Stimulated activated naive CD8-positive, alpha-beta T cell treated with anti-CD3 and anti-CD28 coated beads, Interleukin-15, Interleukin-2, amounts not matched to agents 100 ng/mL and 50 ng/mL, for 24 hours (primary cell): Measurements from ENCODE around the gene ANKRD31.
"Not testable (repeated sequence)": the region's sequence is repeated elsewhere in the genome, so short reads cannot be mapped to it uniquely, and the experiment has no call there.

ENCODE experiments used
- H3K27ac Mint-ChIP-seq: one replicate; pipeline ENCODE4 v1.8.0; 2021; ENCODE audit warnings: mild to moderate bottlenecking, mixed read lengths
- H3K27me3 Mint-ChIP-seq: one replicate; pipeline ENCODE4 v1.8.0; 2021; ENCODE audit warnings: mixed read lengths
- H3K36me3 Mint-ChIP-seq: one replicate; pipeline ENCODE4 v1.8.0; 2021; ENCODE audit warnings: low read depth, mixed read lengths
- H3K4me1 Mint-ChIP-seq: one replicate; pipeline ENCODE4 v1.8.0; 2021; ENCODE audit warnings: low read depth, mixed read lengths
- H3K4me3 Mint-ChIP-seq: one replicate; pipeline ENCODE4 v1.8.0; 2021; ENCODE audit warnings: mild to moderate bottlenecking, mixed read lengths
- H3K9me3 Mint-ChIP-seq: one replicate; pipeline ENCODE4 v1.8.0; 2021; ENCODE audit warnings: mixed read lengths

Gene ANKRD31

DNA sequence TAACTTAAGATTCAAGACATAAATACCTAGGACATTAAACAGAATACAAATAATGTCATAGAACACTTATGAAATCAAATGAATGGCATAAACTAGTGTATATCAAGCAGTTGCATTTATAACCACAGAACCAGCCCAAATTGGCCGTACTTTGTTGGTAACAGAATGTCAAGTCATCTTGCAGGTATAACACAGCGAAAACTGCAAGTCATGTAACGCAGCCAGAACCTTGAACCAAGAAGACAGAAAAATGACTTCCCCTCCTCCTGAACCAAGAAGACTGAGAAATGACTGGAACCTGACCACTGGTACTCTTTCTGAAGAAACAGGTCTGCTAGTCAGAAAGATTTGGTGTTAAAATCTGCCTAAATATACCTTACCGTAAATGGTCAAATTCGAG lies 38.9 kb downstream of the ANKRD31 start:
- Mint-ChIP-seq H3K9me3 (no peaks in the 10 kb centered on the region), H3K4me1 (peaks cover 7% of the 10 kb centered on the region), H3K27ac (no peak overlapping the region), H3K36me3 (no peaks in the 10 kb centered on the region), H3K4me3 (no peak overlapping the region), H3K27me3 (no peaks in the 10 kb centered on the region)

DNA sequence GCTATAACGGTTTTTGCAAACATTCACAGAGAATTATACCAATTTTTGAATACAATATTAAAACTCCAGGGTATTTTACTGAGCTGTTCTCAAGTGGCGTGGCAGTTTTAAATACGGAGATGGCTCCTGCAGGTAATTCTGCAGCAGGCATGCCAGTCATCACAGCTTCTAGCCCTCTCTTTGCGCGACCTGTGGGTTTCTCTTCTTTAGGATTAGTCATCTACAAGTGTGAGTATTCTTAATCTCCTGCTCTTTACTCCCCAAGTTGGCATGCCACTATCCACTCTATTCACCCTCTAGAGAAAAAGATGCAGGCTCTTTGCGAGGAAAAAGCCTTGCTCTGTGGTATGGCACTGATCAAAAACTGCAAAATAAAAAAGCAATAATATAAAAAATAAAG lies 43.9 kb downstream of the ANKRD31 start:
- H3K9me3 Mint-ChIP-seq, result no peaks in the 10 kb centered on the region
- no peak overlapping the region for H3K27ac Mint-ChIP-seq
- H3K4me3 Mint-ChIP-seq, result no peak overlapping the region
- peaks cover 25% of the 10 kb centered on the region for H3K4me1 Mint-ChIP-seq
- H3K27me3 Mint-ChIP-seq, result no peaks in the 10 kb centered on the region
- H3K36me3 Mint-ChIP-seq, result no peaks in the 10 kb centered on the region

GRCh38 chr5:75192264-75192663 lies 44.4 kb downstream of the ANKRD31 start:
- no peak overlapping the region for H3K4me3 Mint-ChIP-seq

DNA sequence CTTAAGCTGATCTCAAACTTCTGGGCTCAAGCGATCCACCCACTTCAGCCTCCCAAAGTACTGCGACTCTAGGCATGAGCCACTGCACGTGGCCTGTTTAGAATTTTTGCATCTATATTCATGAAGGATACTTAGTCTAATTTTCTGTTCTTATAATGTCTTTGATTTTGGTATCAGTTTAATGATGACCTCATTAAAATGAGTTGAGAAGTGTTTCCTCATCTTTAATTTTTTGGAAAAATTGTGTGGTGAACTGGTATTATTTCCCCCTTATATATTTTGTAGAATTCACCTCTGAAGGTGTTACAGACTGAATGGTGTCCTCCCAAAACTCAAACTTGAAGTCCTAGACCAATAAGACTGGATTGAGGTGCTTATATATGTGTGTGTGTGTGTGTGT lies 46.5 kb downstream of the ANKRD31 start:
- no peak overlapping the region for H3K4me3 Mint-ChIP-seq
- no peaks in the 10 kb centered on the region for H3K36me3 Mint-ChIP-seq
- H3K27ac Mint-ChIP-seq, result no peak overlapping the region
- H3K9me3 Mint-ChIP-seq, result no peaks in the 10 kb centered on the region
- peaks cover 29% of the 10 kb centered on the region for H3K4me1 Mint-ChIP-seq
- H3K27me3 Mint-ChIP-seq, result no peaks in the 10 kb centered on the region

More at GRCh38 chr5:75192264-75192663, 44.4 kb downstream of the ANKRD31 start:
- H3K36me3 Mint-ChIP-seq, result no peaks in the 10 kb centered on the region
- no peak overlapping the region for H3K27ac Mint-ChIP-seq
- H3K27me3 Mint-ChIP-seq, result no peaks in the 10 kb centered on the region
- no peaks in the 10 kb centered on the region for H3K9me3 Mint-ChIP-seq
- H3K4me1 Mint-ChIP-seq, result peaks cover 26% of the 10 kb centered on the region

- Mint-ChIP-seq H3K4me3 (no peak overlapping the region), H3K4me1 (peaks cover 34% of the 10 kb centered on the region), H3K36me3 (no peaks in the 10 kb centered on the region), H3K27me3 (no peaks in the 10 kb centered on the region), H3K27ac (no peak overlapping the region), H3K9me3 (peaks cover 4% of the 10 kb centered on the region)
These were observed 47.3 kb downstream of the ANKRD31 start for GRCh38 chr5:75189353-75189752.

DNA sequence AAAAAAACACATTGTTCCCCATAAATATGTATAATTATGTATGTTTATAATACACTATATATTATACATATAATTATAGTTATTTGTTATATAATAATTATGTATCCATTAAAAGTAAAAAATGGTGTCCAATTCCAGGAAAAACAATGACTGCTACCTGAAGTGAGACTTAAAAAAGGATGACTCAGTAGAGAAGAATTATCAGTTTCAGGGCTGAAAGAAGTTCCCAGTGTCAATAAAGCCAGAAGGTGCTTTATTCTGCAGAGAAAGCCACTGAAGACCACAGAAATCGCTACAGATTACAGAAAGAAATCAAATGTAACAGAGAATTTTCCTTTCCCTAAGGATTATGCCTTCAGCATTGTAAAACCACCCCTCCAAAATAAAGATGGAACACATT lies 50.9 kb downstream of the ANKRD31 start:
- Mint-ChIP-seq H3K4me3 (no peak overlapping the region), H3K9me3 (peaks cover 8% of the 10 kb centered on the region), H3K36me3 (peaks cover 4% of the 10 kb centered on the region), H3K27me3 (no peaks in the 10 kb centered on the region), H3K4me1 (peaks cover 17% of the 10 kb centered on the region), H3K27ac (no peak overlapping the region)

DNA sequence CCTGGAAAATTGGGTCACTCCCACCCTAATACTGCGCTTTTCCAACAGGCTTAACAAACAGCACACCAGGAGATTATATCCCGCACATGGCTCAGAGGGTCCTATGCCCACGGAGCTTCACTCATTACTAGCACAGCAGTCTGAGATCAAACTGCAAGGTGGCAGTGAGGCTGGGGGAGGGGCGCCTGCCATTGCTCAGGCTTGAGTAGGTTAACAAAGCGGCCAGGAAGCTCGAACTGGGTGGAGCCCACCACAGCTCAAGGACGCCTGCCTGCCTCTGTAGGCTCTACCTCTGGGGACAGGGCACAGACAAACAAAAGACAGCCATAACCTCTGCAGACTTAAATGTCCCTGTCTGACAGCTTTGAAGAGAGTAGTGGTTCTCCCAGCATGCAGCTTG lies 60.7 kb downstream of the ANKRD31 start:
- H3K4me3 Mint-ChIP-seq, H3K27me3 Mint-ChIP-seq, H3K27ac Mint-ChIP-seq, H3K4me1 Mint-ChIP-seq: not testable (repeated sequence)
- Mint-ChIP-seq H3K9me3 (peaks cover 15% of the 10 kb centered on the region), H3K36me3 (peaks cover 22% of the 10 kb centered on the region)

- H3K4me1 Mint-ChIP-seq, H3K27ac Mint-ChIP-seq, H3K4me3 Mint-ChIP-seq, H3K27me3 Mint-ChIP-seq: not testable (repeated sequence)
- peaks cover 21% of the 10 kb centered on the region for H3K36me3 Mint-ChIP-seq
- peaks cover 15% of the 10 kb centered on the region for H3K9me3 Mint-ChIP-seq
These were observed 61.8 kb downstream of the ANKRD31 start for GRCh38 chr5:75174872-75175271.

GRCh38 chr5:75169516-75169915 lies 67.2 kb downstream of the ANKRD31 start:
- H3K36me3 Mint-ChIP-seq, result peaks cover 3% of the 10 kb centered on the region
- no peak overlapping the region for H3K27ac Mint-ChIP-seq
- H3K4me1 Mint-ChIP-seq, result no peaks in the 10 kb centered on the region
- H3K9me3 Mint-ChIP-seq, result no peaks in the 10 kb centered on the region
- no peak overlapping the region for H3K4me3 Mint-ChIP-seq
- H3K27me3 Mint-ChIP-seq, result no peaks in the 10 kb centered on the region

- H3K27me3 Mint-ChIP-seq, result no peaks in the 10 kb centered on the region
- H3K4me3 Mint-ChIP-seq, result no peak overlapping the region
- H3K4me1 Mint-ChIP-seq, result no peaks in the 10 kb centered on the region
- H3K27ac Mint-ChIP-seq, result no peak overlapping the region
- peaks cover 3% of the 10 kb centered on the region for H3K36me3 Mint-ChIP-seq
- no peaks in the 10 kb centered on the region for H3K9me3 Mint-ChIP-seq
These were observed 68.5 kb downstream of the ANKRD31 start for GRCh38 chr5:75168026-75168735.

DNA sequence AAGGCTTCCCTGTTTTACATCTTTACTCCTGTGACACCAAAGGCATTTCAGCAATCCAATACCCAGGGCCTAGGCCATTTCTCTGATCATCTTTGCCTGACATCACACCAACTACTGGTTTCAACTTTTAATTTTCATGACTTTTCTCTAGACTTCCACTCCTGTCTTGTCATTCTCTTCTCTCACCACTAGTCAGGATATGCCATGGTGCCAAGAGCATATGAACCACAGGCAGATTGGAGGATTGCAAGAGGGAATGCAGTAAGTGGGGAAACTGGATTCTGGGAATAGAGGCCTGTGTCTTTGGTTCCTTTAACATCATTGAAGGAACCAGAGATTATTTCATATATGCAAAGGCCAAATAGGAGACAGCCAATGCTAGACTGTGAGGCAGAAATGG lies 69.3 kb downstream of the ANKRD31 start:
- Mint-ChIP-seq H3K4me1 (no peaks in the 10 kb centered on the region), H3K27ac (no peak overlapping the region), H3K27me3 (no peaks in the 10 kb centered on the region), H3K36me3 (peaks cover 3% of the 10 kb centered on the region), H3K4me3 (no peak overlapping the region), H3K9me3 (peaks cover under 1% of the 10 kb centered on the region)

GRCh38 chr5:75161508-75161907 lies 75.2 kb downstream of the ANKRD31 start:
- not testable (repeated sequence) for H3K4me3 Mint-ChIP-seq, H3K27me3 Mint-ChIP-seq, H3K4me1 Mint-ChIP-seq, H3K27ac Mint-ChIP-seq
- peaks cover 27% of the 10 kb centered on the region for H3K9me3 Mint-ChIP-seq
- H3K36me3 Mint-ChIP-seq, result peaks cover 34% of the 10 kb centered on the region

- Mint-ChIP-seq H3K4me1 (no peaks in the 10 kb centered on the region), H3K9me3 (peaks cover 19% of the 10 kb centered on the region), H3K4me3 (no peak overlapping the region), H3K27ac (no peak overlapping the region), H3K36me3 (peaks cover 36% of the 10 kb centered on the region), H3K27me3 (no peaks in the 10 kb centered on the region)
These were observed 80.1 kb downstream of the ANKRD31 start for GRCh38 chr5:75156585-75156984.

DNA sequence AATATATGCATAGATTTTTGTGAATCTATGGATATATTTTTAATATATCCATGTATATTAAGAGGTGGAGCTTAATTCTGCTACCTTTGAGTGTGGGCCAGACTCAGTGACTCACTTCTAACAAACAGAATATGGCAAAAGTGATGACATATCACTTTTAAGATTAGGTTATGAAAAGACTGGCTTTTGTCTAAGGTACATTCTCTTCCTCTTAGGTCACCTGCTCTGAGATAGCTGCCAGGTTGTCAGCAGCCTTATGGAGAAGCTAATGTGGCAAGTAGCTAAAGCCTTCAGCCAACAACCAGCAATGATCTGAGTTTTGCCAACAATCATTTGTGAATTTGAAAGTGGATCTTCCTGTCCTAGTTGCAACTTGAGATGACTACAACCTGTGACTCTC lies 83.8 kb downstream of the ANKRD31 start:
- H3K4me3 Mint-ChIP-seq, result no peak overlapping the region
- H3K27me3 Mint-ChIP-seq, result no peaks in the 10 kb centered on the region
- H3K4me1 Mint-ChIP-seq, result peaks cover 6% of the 10 kb centered on the region
- no peak overlapping the region for H3K27ac Mint-ChIP-seq
- peaks cover 14% of the 10 kb centered on the region for H3K36me3 Mint-ChIP-seq
- no peaks in the 10 kb centered on the region for H3K9me3 Mint-ChIP-seq

GRCh38 chr5:75148051-75148450 lies 88.6 kb downstream of the ANKRD31 start:
- Mint-ChIP-seq H3K27me3 (no peaks in the 10 kb centered on the region), H3K27ac (no peak overlapping the region), H3K4me1 (peaks cover 19% of the 10 kb centered on the region), H3K4me3 (no peak overlapping the region), H3K9me3 (peaks cover 5% of the 10 kb centered on the region), H3K36me3 (no peaks in the 10 kb centered on the region)

GRCh38 chr5:75142566-75143136 lies 94.0 kb downstream of the ANKRD31 start:
- Mint-ChIP-seq H3K4me1 (peaks cover 20% of the 10 kb centered on the region), H3K27ac (no peak overlapping the region), H3K4me3 (no peak overlapping the region), H3K27me3 (no peaks in the 10 kb centered on the region), H3K36me3 (no peaks in the 10 kb centered on the region), H3K9me3 (peaks cover 5% of the 10 kb centered on the region)
